ENCODE results near the gene SEC63.
"Not testable (repeated sequence)": the region's sequence is repeated elsewhere in the genome, so short reads cannot be mapped to it uniquely, and the experiment has no call there.

DNA sequence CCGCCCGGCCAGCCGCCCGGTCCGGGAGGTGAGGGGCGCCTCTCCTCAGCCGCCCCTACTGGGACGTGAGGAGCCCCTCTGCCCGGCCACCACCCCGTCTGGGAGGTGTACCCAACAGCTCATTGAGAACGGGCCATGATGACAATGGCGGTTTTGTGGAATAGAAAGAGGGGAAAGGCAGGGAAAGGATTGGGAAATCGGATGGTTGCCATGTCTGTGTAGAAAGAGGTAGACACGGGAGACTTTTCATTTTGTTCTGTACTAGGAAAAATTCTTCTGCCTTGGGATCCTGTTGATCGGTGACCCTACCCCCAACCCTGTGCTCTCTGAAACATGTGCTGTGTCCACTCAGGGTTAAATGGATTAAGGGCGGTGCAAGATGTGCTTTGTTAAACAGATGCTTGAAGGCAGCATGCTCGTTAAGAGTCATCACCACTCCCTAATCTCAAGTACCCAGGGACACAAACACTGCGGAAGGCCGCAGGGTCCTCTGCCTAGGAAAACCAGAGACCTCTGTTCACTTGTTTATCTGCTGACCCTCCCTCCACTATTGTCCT is 4.1 kb downstream of the SEC63 start:
- not testable (repeated sequence) for TF ChIP-seq POLR2AphosphoS5 (IDR thresholded peaks at IDR 0.05; ENCODE audit: low read depth, low read length); EZH2 (IDR thresholded peaks at IDR 0.05); CTCF (IDR thresholded peaks at IDR 0.05 in 2 of 3, conservative IDR thresholded peaks at IDR 0.05 in 1 of 3; ENCODE audit: borderline replicate concordance in 1 of 3, insufficient read depth in 1 of 3, low read depth in 2 of 3, low read length in 2 of 3); REST (IDR thresholded peaks at IDR 0.05; ENCODE audit: low read depth)

Data from HCT116 (cell line).